22Rv1 (cell line): ENCODE data around the gene GUCY1B1.

Experiments
- ZFX ChIP-seq: fragments of 450-650 bp; IDR thresholded peaks from 2 replicates; pipeline ENCODE4 v1.6.1; 2017; ENCODE audit warnings: antibody characterized with exemption, borderline replicate concordance
- TF ChIP-seq, protein P1 (sequence below): fragments of 450-650 bp; IDR thresholded peaks from 2 replicates; pipeline ENCODE4 v1.5.1; 2017; ENCODE audit warnings: mild to moderate bottlenecking

DNA sequence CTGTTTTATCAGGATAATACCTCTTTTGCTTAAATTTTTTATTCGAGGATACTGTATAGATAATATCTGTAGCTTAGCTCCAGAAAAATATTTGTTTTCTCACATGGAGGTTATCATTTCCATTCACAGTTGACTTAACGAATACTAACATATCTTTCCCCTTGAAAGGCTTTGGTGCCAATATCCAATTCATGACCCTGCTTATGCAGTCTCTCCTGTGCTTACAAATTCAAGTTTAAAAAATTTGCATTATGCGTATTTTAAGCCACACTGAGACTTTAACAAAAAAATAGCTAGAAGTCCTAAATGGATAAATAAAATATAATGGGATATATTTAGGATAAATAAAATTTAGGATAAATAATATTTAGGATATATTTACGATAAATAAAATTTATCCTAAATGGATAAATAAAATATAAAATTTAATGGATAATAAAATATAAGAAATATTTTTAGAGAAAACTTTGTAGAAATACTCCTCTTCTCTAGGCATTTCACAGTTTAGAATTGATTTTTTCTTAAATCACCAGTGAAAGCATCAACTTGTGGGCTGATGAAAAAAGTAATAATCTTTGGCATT is 22.5 kb downstream of the GUCY1B1 start:
- TF ChIP-seq, protein P1, sequence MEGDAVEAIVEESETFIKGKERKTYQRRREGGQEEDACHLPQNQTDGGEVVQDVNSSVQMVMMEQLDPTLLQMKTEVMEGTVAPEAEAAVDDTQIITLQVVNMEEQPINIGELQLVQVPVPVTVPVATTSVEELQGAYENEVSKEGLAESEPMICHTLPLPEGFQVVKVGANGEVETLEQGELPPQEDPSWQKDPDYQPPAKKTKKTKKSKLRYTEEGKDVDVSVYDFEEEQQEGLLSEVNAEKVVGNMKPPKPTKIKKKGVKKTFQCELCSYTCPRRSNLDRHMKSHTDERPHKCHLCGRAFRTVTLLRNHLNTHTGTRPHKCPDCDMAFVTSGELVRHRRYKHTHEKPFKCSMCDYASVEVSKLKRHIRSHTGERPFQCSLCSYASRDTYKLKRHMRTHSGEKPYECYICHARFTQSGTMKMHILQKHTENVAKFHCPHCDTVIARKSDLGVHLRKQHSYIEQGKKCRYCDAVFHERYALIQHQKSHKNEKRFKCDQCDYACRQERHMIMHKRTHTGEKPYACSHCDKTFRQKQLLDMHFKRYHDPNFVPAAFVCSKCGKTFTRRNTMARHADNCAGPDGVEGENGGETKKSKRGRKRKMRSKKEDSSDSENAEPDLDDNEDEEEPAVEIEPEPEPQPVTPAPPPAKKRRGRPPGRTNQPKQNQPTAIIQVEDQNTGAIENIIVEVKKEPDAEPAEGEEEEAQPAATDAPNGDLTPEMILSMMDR, result no peak
- no peak for TF ChIP-seq ZFX
